Measurements from ENCODE around the gene C16orf82.

C16orf82 gene

GRCh38 chr16:27066668-27067537 is at the start of gene C16orf82:
Gene C16orf82, plus strand, starts transcription at chr16:27066927.
- no peak for TF ChIP-seq ZFX (IDR thresholded peaks at IDR 0.05; ENCODE audit: borderline replicate concordance)
- TF ChIP-seq, protein P1, sequence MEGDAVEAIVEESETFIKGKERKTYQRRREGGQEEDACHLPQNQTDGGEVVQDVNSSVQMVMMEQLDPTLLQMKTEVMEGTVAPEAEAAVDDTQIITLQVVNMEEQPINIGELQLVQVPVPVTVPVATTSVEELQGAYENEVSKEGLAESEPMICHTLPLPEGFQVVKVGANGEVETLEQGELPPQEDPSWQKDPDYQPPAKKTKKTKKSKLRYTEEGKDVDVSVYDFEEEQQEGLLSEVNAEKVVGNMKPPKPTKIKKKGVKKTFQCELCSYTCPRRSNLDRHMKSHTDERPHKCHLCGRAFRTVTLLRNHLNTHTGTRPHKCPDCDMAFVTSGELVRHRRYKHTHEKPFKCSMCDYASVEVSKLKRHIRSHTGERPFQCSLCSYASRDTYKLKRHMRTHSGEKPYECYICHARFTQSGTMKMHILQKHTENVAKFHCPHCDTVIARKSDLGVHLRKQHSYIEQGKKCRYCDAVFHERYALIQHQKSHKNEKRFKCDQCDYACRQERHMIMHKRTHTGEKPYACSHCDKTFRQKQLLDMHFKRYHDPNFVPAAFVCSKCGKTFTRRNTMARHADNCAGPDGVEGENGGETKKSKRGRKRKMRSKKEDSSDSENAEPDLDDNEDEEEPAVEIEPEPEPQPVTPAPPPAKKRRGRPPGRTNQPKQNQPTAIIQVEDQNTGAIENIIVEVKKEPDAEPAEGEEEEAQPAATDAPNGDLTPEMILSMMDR (IDR thresholded peaks at IDR 0.05): no peak
- H3K27ac ChIP-seq: no peak within 1 kb of the TSS

DNA sequence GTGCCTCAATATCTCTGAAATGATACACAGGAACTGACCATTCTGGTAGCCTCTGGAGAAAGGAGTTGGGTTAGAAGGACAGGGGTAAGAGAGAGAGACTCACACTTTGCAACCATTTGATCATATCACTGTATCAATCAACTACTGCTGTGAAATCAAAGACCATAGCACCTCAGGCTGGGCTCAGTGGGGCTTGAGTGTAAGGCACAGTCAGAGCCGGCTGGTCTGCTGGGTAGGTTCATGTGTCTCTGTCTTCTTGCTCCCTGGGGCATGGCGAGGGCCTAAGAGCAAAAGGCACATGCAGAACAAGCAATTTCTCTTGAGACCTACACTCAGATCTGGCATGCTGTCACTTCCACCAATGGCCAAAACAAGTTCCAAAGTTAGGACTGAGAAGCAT is 46.7 kb upstream of the C16orf82 start:
- no peak for TF ChIP-seq ZFX (IDR thresholded peaks at IDR 0.05; ENCODE audit: borderline replicate concordance)
- TF ChIP-seq, protein P1 (IDR thresholded peaks at IDR 0.05): no peak
- no peak overlapping the region for H3K27ac ChIP-seq

- TF ChIP-seq ZFX (IDR thresholded peaks at IDR 0.05; ENCODE audit: borderline replicate concordance): no peak
- TF ChIP-seq, protein P1 (IDR thresholded peaks at IDR 0.05): no peak
Measured at GRCh38 chr16:27024010-27024409, 42.7 kb upstream of the C16orf82 start.

DNA sequence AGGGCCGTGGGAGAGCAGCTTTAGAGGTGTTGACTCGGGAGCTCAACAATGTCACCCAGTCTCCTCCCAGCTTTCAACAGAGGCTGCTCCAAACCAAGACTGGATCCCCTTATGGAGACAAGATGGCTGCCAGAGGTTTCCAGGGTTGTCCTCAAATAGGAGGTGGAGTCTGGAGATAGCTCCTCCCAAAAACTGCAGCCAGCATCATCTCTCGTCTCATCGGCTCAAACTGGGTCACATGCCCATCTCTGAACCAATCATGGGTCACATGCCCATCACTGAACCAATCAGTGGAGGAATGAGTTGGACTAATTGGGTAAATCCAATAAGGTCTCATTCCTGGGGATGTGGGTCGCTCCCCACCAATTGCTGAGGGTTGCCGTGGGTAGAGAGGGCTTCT is 41.1 kb upstream of the C16orf82 start:
- H3K27ac ChIP-seq: no peak overlapping the region
- TF ChIP-seq, protein P1 (IDR thresholded peaks at IDR 0.05): no peak
- TF ChIP-seq ZFX (IDR thresholded peaks at IDR 0.05; ENCODE audit: borderline replicate concordance): no peak

More at GRCh38 chr16:27024010-27024409, 42.7 kb upstream of the C16orf82 start:
- no peak overlapping the region for H3K27ac ChIP-seq

- no peak for TF ChIP-seq ZFX (IDR thresholded peaks at IDR 0.05; ENCODE audit: borderline replicate concordance)
- H3K27ac ChIP-seq: no peak overlapping the region
Measured at GRCh38 chr16:27027971-27028370, 38.8 kb upstream of the C16orf82 start.

- TF ChIP-seq, protein P1 (IDR thresholded peaks at IDR 0.05): no peak
- no peak for TF ChIP-seq ZFX (IDR thresholded peaks at IDR 0.05; ENCODE audit: borderline replicate concordance)
- H3K27ac ChIP-seq: no peak overlapping the region
Measured at GRCh38 chr16:27028591-27029110, 38.1 kb upstream of the C16orf82 start.

GRCh38 chr16:27029525-27029924 is 37.2 kb upstream of the C16orf82 start:
- no peak overlapping the region for H3K27ac ChIP-seq
- TF ChIP-seq, protein P1 (IDR thresholded peaks at IDR 0.05): no peak
- no peak for TF ChIP-seq ZFX (IDR thresholded peaks at IDR 0.05; ENCODE audit: borderline replicate concordance)

Measured in 22Rv1 (cell line).